ENCODE results near the gene MAP2K2. TPM values are rescaled to one million over a fixed set of nuclear protein-coding genes. Genes with fewer than 3 reads are reported as not detected.

The MAP2K2 gene
- total RNA-seq, 1 donor from 2014 or later: 155 TPM

- peak overlapping the region; percentile 92 to 98 for H3K4me3 ChIP-seq
- H3K27ac ChIP-seq: peak overlapping the region; percentile 88 to 90
- no peak for TF ChIP-seq CTCF (IDR thresholded peaks at IDR 0.05)
- H3K27me3 ChIP-seq: no peaks in the 10 kb centered on the region
- no peak for DNase-seq (ENCODE audit: low spot score in 2 of 2)
- H3K36me3 ChIP-seq: no peaks in the 10 kb centered on the region
- H3K4me1 ChIP-seq: peaks cover 15 to 17% of the 10 kb centered on the region in 2 donors
- no peaks in the 10 kb centered on the region for H3K9me3 ChIP-seq
- intact Hi-C loops (cut with DNase I): loop anchor here (2.0 to 5.0 kb wide), 4 partner anchors 57 to 305 kb away; partner anchors contain the start of genes ANKRD24, APBA3, MAP2K2 and MRPL54
These were observed 56.4 kb downstream of the MAP2K2 start for GRCh38 chr19:4067396-4068046.

GRCh38 chr19:4066682-4067395, 57.1 kb downstream of the MAP2K2 start, which contains the start of gene ZBTB7A:
ZBTB7A (minus strand) TSS chr19:4066899; CDS start chr19:4055232, 11,667 bp downstream.
- intact Hi-C loops (cut with DNase I): loop anchor here (1.0 to 5.0 kb wide), 5 partner anchors 58 to 305 kb away; partner anchors contain the start of genes ANKRD24, APBA3, MAP2K2 and MRPL54
- H3K36me3 ChIP-seq: no peaks in the 10 kb centered on the region
- H3K27ac ChIP-seq: peak within 1 kb of the TSS; percentile 88 to 90
- peak; percentile 65 to 94 for DNase-seq (ENCODE audit: low spot score in 2 of 2)
- H3K27me3 ChIP-seq: no peaks in the 10 kb centered on the region
- H3K9me3 ChIP-seq: no peaks in the 10 kb centered on the region
- no peak for TF ChIP-seq CTCF (IDR thresholded peaks at IDR 0.05)
- H3K4me1 ChIP-seq: peaks cover 22 to 24% of the 10 kb centered on the region in 2 donors
- peak within 1 kb of the TSS; percentile 92 to 98 for H3K4me3 ChIP-seq

- Histone ChIP-seq H3K27ac (peak overlapping the region; percentile 78 to 88), H3K9me3 (no peaks in the 10 kb centered on the region), H3K4me3 (peak overlapping the region; percentile 92 to 98), H3K36me3 (no peaks in the 10 kb centered on the region), H3K4me1 (peaks cover 25 to 29% of the 10 kb centered on the region in 2 donors), H3K27me3 (no peaks in the 10 kb centered on the region)
- DNase-seq (ENCODE audit: low spot score in 2 of 2): no peak
- intact Hi-C loops (cut with DNase I): loop anchor here (1.0 to 5.0 kb wide), 5 partner anchors 59 to 304 kb away; partner anchors contain the start of genes ANKRD24, APBA3, MAP2K2 and MRPL54
- no peak for TF ChIP-seq CTCF (IDR thresholded peaks at IDR 0.05)
These were observed 57.7 kb downstream of the MAP2K2 start for GRCh38 chr19:4066176-4066606.

GRCh38 chr19:4065430-4066175, 58.3 kb downstream of the MAP2K2 start:
- Histone ChIP-seq H3K27me3 (no peaks in the 10 kb centered on the region), H3K9me3 (no peaks in the 10 kb centered on the region), H3K27ac (peak overlapping the region; percentile 78 to 90), H3K4me1 (peaks cover 31 to 34% of the 10 kb centered on the region in 2 donors), H3K4me3 (peak overlapping the region; percentile 92 to 98), H3K36me3 (no peaks in the 10 kb centered on the region)
- intact Hi-C loops (cut with DNase I): loop anchor here (1.0 to 5.0 kb wide), 5 partner anchors 58 to 303 kb away; partner anchors contain the start of genes ANKRD24, APBA3, MAP2K2 and MRPL54
- DNase-seq (ENCODE audit: low spot score in 2 of 2): peak; percentile 77 to 98
- no peak for TF ChIP-seq CTCF (IDR thresholded peaks at IDR 0.05)
